NCI-H446 treated with DMSO at 0.1 percent for 48 hours (cell line): Measurements from ENCODE around the gene COG4.
"Not testable (repeated sequence)": the region's sequence is repeated elsewhere in the genome, so short reads cannot be mapped to it uniquely, and the experiment has no call there.

Experiments
- DNase-seq: peaks from one replicate; lab custom pipeline; 2025; lab: John Stamatoyannopoulos, UW

COG4 gene

DNA sequence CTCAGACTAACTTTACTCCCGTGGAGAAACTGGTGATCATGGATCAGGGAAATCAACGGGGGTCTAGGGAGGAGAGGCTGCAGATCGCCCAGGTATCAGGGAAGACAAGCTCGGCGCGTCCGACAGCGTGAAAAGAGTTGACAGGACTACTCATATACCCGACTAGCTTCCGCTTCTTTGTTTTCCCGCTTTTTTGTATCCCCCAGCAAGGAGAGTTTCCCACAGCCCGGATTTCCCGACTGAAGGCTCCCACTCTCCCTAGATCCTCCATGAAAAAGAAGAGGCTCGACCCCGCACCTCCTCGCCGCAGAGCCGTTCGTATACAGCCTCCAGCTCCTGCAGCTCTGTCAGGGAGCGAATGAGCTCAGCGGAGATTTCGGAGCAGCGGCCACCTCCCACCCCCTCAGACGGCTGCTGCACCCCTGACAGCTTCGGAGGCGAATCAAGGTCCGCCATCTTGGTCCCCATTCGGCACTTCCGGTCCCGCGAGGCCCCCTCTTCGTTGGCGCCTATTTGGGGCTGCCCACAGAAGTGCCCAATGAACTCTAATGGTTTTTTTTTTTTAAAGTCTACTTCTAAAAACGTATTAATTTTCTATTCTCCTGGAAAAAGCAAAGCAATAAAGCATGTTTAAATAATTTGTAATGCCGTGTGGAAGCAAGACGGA is at the start of gene COG4:
Gene COG4, minus strand, starts transcription at position 479 of the 667 bp plus-strand sequence. Its CDS starts 11 bp downstream, at position 468.
- peak; percentile 67 for DNase-seq

DNA sequence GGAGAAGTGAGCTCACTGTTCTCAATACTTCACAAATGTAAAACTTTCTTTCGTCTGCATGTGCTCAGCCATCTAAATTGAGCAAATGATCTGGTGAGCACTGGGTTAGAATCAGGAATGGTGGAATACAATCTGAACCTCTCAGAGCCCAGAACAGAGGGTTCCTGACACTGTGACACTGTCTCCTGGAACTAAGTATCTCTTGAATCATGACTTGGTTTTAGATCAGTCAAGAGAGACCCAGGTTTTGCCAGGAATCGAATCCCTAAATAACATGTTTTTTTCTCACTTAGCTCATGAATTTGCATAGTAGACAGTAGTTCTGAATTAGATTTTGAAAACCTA is 49.5 kb upstream of the COG4 start:
- no peak for DNase-seq

DNA sequence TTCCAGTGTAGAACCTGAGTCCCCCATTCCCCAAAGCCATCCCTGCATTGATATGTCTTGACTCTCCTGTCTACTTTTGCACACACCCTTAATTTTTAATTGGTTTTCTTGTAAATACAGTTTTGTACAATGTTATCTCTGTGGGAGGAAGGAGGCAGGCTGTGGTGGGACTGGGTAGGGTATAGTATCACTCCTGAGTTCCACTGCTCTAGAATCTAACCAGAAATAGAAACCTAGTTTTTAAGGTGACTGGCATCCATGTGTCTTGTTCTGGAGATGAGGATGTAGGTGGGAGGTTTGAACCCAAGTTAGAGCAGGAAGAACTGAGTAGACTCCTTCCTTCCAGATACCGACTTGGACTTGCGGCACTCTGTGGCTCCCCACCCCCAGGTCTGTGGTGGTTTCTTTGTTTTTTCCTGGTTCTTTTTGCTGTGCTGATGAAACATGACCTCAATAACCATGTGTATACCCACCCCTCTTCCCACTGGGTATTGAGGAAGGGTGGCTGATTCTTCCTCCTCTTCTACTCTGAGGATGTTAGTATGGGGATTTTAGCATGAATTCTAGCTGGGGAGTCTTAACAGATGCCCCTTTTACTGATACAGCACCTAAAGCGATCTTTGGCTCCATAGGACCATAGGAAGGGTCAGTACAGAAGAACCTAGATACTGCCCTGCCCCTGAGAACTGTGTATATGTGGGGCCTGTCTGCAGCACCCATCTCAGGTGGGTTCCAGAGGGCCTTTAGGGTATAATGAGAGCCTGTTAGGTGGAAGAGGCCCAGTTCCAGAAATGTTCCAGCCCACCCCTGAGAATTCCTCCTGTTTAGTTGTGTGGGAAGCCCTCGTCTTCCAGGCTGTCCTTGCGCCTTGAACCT is 48.9 kb upstream of the COG4 start:
- DNase-seq = no peak

DNA sequence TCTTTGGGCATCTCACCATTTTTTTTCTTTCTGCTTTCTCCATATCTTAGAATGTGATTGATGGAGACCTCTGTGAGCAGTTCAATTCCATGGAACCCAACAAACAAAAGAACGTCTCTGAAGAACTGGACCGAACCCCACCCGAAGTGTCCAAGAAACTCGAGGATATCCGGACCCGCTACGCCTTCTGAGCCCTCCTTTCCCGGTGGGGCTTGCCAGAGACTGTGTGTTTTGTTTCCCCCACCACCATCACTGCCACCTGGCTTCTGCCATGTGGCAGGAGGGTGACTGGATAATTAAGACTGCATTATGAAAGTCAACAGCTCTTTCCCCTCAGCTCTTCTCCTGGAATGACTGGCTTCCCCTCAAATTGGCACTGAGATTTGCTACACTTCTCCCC is 48.3 kb upstream of the COG4 start:
- no peak for DNase-seq

DNA sequence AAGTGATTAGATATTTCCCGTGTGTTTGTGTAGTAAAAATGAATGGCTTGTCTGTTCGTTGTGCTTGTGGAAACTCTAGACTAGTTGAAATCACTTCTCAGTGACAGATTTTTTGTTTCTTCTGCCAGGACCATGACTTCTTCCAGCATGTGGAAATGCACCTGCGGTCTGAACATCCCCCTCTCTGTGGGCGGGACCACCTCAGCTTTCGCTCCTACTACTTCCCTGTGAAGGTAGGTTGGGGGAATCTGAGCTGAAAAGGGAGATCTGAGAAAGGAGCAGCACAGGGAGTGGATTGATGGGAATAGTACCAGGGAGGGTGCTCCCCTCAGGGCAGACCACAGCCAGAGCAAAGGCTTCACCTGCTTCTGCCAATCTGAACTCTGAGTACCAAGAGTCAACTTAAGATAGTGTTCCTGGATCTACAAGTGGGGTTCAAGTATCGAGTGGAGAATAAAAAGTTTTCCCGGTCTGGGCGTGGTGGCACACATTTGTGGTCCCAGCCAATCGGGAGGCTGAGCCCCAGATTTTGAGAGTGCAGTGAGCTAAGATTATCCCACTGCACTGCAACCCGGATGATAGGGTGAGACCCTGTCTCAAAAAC is 47.7 kb upstream of the COG4 start:
- DNase-seq = no peak

DNA sequence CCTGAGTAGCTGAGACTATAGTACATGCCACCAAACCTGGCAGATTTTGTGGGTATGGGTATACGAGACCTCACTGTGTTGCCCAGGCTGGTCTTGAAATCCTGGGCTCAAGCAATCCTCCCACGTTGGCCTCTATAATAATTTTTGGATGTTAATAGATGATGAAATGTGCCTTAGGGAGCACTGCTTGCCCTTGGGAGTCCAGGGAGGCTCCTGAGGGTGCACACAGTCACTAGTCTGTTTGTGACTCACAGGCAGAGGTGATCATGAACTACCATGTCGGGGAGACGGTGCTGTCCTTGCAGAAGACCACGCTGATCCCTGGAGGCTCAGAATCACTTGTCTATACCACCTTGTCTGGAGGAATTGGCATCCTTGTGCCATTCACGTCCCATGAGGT is 46.4 kb upstream of the COG4 start:
- no peak for DNase-seq

DNA sequence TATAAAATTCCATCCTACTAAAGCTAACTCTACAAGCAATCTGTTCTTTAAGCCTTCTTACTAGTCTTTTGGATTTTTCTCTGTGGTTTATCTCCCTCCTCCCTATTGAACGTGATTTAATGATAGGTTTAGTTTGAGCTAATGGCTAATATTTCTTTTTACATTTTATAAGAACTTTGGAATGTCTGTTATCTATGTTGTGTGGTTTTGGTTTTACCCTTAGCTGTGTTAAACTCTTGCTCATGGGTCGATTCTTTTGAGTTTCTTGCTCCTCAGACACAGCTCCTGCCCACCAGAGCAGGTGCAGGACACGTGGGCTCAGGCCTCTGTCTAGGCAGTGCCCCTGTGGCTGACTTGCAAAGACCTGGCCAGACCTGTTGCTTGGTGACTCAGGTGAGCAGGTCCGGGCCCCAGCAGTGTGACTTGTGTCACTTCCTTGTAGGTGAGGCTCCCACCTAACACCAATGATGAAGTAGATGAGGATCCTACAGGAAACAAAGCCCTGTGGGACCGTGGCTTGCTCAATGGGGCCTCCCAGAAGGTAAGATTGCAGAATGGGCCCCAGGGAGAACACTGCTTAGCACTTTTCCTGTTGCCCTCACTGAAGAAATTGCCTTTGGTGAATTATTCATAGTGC is 45.4 kb upstream of the COG4 start:
- DNase-seq = no peak

DNA sequence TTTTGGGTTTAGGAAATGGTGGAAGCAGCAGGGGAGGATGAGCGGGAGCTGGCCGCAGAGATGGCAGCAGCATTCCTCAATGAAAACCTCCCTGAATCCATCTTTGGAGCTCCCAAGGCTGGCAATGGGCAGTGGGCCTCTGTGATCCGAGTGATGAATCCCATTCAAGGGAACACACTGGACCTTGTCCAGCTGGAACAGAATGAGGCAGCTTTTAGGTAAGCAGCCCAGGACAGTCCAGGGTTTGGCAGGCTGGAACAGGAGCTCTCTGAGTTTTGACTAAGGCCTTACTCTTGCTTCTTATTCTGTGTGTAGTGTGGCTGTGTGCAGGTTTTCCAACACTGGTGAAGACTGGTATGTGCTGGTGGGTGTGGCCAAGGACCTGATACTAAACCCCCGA is 41.7 kb upstream of the COG4 start:
- DNase-seq = no peak

DNA sequence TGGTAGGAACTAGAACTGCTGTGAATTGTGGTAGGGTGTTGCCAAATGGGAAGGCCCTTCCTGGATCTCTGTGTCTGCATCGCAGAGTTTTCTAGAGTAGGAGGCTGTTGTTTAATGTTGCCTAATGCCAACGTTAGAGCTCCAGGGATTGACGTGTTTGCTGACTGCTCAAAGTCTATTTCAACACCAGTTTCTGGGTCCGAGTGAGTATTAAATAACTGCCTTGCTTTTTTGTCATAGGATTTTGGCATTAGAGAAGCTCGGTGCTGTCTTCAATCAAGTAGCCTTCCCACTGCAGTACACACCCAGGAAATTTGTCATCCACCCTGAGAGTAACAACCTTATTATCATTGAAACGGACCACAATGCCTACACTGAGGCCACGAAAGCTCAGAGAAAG is 40.3 kb upstream of the COG4 start:
- no peak for DNase-seq

DNA sequence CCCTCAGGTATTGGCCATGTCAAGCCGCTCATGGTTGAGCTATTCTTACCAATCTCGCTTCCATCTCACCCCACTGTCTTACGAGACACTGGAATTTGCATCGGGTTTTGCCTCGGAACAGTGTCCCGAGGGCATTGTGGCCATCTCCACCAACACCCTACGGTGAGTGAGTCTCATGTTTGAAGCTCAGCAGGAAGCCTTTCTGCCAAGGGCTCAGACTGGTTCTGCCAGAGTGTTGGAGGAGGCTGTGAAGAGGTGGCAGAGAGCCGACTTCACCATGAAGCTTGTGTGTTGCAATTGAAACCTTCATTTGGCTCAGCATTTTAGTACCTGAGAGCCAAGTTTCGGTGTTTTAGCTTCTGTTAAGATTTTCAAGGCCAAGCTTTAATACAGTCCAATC is 38.3 kb upstream of the COG4 start:
- no peak for DNase-seq

DNA sequence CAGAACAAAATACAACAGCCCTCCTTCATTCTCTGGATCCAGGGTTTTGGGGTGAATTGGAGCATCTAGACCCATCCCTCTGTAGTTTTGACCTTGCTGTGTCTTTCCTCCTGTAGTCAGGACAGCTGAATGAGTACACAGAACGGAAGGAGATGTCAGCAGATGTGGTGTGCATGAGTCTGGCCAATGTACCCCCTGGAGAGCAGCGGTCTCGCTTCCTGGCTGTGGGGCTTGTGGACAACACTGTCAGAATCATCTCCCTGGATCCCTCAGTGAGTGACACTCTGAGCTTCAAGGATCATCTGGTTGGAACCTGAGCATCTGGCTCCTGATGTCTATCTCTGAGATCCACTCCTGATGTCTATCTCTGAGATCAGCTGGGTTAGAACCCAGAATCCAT is 32.7 kb upstream of the COG4 start:
- no peak for DNase-seq

DNA sequence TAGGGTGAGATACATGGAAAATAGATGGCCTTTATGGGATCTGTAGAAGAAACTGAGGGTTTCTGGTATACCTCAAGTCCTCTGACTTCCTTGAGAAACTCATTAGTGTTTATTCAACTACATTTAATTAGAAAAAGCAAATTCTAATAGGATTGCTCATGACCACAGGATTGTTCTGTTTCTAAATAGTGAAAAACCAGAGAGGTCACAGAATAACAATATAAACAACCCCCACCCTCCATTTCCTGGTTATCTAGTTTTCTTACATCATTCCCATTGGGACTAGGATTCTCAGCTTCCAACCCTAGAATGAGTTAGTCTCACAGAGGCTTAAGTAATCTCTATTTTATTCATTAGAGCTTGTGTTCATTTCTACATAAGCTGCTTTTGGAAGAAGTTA is 30.3 kb upstream of the COG4 start:
- no peak for DNase-seq

DNA sequence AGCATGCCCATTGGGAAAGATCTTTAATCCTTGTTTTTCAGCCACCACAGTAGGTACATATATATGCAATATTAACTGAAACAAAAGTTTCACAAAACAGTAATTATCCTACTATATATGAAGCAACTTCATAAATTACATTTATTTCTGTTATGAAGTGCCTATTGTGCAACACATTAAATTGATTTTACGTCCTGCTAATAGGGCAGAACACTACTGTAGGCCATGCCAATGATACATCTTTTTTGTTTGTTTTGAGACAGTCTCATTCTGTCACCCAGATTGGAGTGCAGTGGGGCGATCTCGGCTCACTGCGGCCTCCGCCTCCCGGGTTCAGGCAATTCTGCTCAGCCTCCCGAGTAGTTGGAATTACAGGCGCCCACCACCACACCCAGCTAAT is 29.3 kb upstream of the COG4 start:
- no peak for DNase-seq

DNA sequence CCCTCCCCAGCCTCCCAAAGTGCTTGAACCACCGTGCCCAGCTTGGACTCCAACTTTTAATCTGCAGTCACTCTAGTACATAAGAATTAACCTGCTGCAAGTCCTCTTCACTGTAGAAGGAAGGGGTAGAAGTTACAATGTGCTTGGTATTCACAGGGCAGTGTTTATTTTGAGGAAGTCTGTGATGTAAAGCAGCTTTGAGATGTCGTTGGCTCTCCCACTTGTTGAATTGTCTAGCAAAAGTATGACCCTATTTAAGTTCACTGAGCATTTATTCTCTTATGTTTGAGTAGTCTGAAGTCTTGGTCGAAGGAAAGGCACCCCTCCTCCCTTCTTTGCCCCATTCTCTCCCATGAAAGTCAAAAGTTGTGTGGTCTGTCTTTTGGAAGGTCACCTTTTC is 28.4 kb upstream of the COG4 start:
- no peak for DNase-seq

DNA sequence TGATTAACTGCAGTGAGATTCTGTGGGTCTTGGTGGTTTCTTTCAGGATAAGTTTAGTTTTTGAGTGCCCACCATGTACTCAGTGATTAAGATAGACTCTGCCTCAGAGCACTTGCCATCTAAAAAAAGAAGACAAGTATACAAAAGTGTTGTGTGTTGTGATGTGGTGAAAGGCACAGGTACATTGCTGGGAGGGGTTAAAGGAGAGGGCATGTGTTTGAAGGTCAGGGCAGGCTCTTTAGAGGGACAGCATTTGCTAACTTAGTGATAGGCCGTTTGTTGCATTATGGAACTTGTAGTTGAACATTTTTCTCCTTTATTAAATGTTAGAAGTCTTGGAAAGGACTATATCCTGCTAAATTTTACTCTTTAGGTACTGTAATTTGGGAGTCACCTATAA is 26.7 kb upstream of the COG4 start:
- no peak for DNase-seq

DNA sequence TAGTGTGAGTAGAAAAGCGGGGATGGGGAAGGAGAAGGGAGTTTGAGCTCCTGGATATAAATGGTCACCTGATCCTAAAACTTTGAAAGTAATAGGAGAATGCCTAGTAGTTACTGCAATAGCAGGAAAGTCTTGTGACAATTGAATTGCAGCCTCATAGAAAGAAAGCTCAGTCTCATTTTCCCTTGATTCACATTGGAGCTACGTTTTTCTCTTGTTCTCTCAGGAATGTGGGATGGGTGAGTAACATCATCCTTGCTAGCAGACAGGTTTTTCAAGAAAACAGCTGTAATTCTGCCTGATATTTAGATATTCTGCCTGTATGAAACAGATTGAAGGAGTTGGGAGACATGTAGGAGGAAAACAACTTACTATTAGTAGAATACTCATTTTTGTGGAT is 25.6 kb upstream of the COG4 start:
- DNase-seq = no peak

DNA sequence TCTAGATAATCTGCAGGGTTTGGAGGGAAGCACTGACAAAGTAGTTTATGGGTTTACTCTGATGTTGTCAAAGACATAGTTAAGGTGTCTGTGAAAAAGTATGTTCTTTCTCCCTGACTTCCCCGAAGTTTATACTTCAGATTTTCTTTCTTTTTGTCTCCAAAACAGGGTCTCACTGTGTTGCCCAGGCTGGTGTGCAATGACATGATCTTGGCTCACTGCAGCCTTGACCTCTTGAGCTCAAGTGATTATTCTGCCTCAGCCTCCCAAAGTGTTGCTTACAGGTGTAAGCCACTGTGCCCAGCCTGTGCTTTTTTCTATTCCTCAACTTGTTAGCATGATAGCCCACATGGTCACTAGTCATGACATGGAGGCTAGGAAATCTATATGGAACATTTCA is 21.2 kb upstream of the COG4 start:
- DNase-seq = no peak

DNA sequence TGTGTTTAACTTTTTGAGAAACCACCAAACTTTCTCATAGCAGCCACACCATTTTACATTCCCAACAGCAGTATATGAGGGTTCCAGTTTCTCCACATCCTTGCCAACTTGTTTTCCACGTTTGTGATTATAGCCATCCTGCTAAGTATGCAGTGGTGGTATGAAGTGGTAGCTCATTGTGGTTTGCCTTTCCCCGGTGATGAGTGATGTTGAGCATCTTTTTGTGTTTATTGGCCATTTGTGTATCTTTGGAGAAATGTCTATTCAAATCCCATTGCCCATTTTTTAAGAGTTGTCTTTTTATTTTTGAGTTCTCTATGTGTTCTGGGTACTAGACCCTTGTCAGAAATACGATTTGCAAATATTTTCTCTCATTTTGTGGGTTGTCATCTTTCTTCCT is 17.6 kb upstream of the COG4 start:
- DNase-seq = no peak

DNA sequence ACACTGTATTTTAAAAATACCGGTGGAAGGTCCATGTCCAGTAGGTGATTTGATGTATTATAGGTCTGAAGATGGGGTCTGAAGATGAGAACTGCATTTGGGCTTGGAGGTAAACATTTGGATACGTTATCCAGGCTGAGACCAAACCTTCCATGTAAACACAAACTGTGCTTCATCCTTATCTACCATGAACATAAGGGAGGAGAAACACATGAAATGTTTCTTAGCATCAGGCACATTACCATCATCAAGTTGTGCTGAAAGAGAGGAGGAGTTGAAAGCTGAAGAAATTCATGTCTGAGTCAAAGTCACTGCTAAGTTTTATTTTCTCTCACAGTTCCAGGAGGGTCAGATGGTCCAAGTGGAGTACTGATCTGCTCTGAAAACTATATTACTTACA is 11.6 kb upstream of the COG4 start:
- no peak for DNase-seq

DNA sequence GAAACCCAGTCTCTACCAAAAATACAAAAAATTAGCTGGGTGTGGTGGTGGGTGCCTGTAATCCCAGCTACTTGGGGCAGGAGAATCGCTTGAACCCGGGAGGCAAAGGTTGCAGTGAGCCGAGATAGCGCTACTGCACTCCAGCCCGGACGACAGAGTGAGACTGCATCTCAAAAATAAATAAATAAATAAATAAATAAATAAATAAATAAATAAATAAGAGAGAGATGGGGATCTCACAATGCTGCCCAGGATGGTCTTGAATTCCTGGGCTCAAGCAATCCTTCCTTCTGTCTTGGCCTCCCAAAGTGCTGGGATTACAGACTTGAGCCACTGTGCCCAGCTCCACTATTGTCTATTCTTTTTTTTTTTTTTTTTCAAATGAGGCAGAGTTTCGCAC is 6.6 kb upstream of the COG4 start:
- DNase-seq = not testable (repeated sequence)

DNA sequence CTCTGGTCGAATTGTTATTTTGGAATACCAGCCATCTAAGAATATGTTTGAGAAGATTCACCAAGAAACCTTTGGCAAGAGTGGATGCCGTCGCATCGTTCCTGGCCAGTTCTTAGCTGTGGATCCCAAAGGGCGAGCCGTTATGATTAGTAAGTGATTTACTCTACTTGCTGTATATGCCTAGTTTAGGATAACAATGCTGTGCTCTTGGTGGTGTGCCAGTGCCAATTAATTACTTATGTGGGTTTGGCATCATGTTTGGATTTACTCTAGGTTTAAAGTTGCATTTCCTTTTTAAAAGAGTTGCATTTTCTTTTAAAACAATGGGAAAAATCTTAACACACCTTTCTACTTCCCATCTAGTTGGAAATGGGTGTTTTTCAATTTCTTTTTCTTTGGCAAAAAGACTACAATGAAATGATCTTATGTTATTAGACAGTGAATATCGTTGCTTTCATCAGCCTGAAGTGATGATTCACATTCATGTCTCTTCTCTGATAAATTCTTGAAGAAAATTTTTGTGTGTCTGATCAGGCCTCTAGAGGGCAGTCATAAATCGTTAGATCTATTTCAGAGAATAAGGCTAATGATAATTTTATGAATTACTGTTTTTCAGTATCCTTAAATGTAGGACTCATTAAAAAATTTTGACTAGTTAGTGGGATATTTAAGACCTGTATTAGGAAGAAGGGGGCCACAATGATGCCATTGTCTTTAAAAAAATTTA is 5.9 kb upstream of the COG4 start:
- peak; percentile 16 for DNase-seq

DNA sequence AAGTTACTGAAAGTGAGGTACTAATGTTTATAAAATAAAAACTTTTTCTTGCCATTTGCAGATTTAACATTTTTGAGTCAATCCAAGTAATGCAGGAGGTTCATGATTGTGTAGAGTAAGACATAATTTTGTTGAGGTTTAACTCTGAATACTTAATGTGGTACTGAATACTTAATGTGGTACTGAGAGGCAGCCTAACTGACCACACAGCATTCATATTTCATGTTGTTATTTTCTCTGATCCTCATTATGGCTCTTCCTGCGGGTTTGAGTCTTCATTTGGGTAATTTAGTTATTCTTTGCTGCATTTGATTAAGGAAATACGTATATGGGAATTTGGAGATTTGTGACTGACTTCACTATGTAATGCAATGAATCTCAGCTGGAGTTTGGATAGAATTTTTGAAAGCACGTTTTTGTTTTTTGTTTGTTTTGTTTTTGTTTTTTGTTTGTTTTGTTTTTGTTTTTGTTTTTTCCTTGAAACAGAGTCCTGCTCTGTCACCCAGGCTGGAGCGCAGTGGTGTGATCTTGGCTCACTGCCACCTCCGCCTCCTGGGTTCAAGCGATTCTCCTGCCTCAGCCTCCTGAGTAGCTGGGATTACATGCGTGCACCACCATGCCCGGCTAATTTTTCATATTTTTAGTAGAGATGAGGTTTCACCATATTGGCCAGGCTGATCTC is 4.1 kb upstream of the COG4 start:
- no peak for DNase-seq
